ENCODE results near the gene TMEM115.

Gene TMEM115

GRCh38 chr3:50378757-50379156 lies 19.4 kb upstream of the TMEM115 start:
- no peak for DNase-seq (ENCODE audit: low read depth, low spot score)
- no peak overlapping the region for H3K27ac ChIP-seq

- H3K27ac ChIP-seq: no peak overlapping the region
- DNase-seq (ENCODE audit: low read depth, low spot score): no peak
Observed at GRCh38 chr3:50378024-50378423, 18.7 kb upstream of the TMEM115 start.

GRCh38 chr3:50375258-50375931 lies 16.1 kb upstream of the TMEM115 start:
- no peak overlapping the region for H3K27ac ChIP-seq
- no peak for DNase-seq (ENCODE audit: low read depth, low spot score)

- H3K27ac ChIP-seq: no peak overlapping the region
- DNase-seq (ENCODE audit: low read depth, low spot score): no peak
Observed at GRCh38 chr3:50374363-50375257, 15.3 kb upstream of the TMEM115 start.

- no peak overlapping the region for H3K27ac ChIP-seq
- no peak for DNase-seq (ENCODE audit: low read depth, low spot score)
Observed at GRCh38 chr3:50373146-50374051, 14.1 kb upstream of the TMEM115 start.

GRCh38 chr3:50372349-50372748 lies 13.0 kb upstream of the TMEM115 start:
- DNase-seq (ENCODE audit: low read depth, low spot score): no peak
- no peak overlapping the region for H3K27ac ChIP-seq

- no peak overlapping the region for H3K27ac ChIP-seq
- DNase-seq (ENCODE audit: low read depth, low spot score): no peak
Observed at GRCh38 chr3:50371133-50371685, 11.9 kb upstream of the TMEM115 start.

- DNase-seq (ENCODE audit: low read depth, low spot score): no peak
Observed at GRCh38 chr3:50370594-50370993, 11.3 kb upstream of the TMEM115 start.

GRCh38 chr3:50369012-50369670 lies 9.8 kb upstream of the TMEM115 start:
- no peak for DNase-seq (ENCODE audit: low read depth, low spot score)
- H3K27ac ChIP-seq: no peak overlapping the region

More at GRCh38 chr3:50370594-50370993, 11.3 kb upstream of the TMEM115 start:
- H3K27ac ChIP-seq: no peak overlapping the region

- no peak overlapping the region for H3K27ac ChIP-seq
Observed at GRCh38 chr3:50365842-50366220, 6.5 kb upstream of the TMEM115 start.

GRCh38 chr3:50365080-50365841 lies 5.9 kb upstream of the TMEM115 start:
- H3K27ac ChIP-seq: no peak overlapping the region
- peak; percentile 67 for DNase-seq (ENCODE audit: low read depth, low spot score)

More at GRCh38 chr3:50365842-50366220, 6.5 kb upstream of the TMEM115 start:
- DNase-seq (ENCODE audit: low read depth, low spot score): no peak

- DNase-seq (ENCODE audit: low read depth, low spot score): no peak
- H3K27ac ChIP-seq: no peak overlapping the region
Observed at GRCh38 chr3:50364573-50365079, 5.3 kb upstream of the TMEM115 start.

GRCh38 chr3:50359760-50360110 lies 414 bp upstream of the TMEM115 start:
- DNase-seq (ENCODE audit: low read depth, low spot score): no peak
- H3K27ac ChIP-seq: no peak overlapping the region

GRCh38 chr3:50358355-50358910 lies 888 bp downstream of the TMEM115 start:
- peak overlapping the region; percentile 66 for H3K27ac ChIP-seq
- DNase-seq (ENCODE audit: low read depth, low spot score): no peak

- no peak for DNase-seq (ENCODE audit: low read depth, low spot score)
- H3K27ac ChIP-seq: peak overlapping the region; percentile 0
Observed at GRCh38 chr3:50357481-50357880, 1.8 kb downstream of the TMEM115 start.

- DNase-seq (ENCODE audit: low read depth, low spot score): no peak
- H3K27ac ChIP-seq: no peak overlapping the region
Observed at GRCh38 chr3:50356553-50356952, 2.8 kb downstream of the TMEM115 start.

- no peak overlapping the region for H3K27ac ChIP-seq
Observed at GRCh38 chr3:50355829-50356552, 3.3 kb downstream of the TMEM115 start.

GRCh38 chr3:50354850-50355249 lies 4.5 kb downstream of the TMEM115 start:
- no peak overlapping the region for H3K27ac ChIP-seq
- no peak for DNase-seq (ENCODE audit: low read depth, low spot score)

More at GRCh38 chr3:50355829-50356552, 3.3 kb downstream of the TMEM115 start:
- DNase-seq (ENCODE audit: low read depth, low spot score): no peak
